Colonic mucosa (tissue), 4 donors: ENCODE measurements around the gene VIPR2. TPM values are rescaled to one million over a fixed set of nuclear protein-coding genes. Genes with fewer than 3 reads are reported as not detected.

Experiments
- DNase-seq: peaks from one replicate; pipeline ENCODE4 v3.0.0-alpha.2; 2020
- H3K27ac ChIP-seq: fragments of 200-600 bp; one replicate; pipeline ENCODE4 v1.8.0; 2021
- H3K27me3 ChIP-seq: fragments of 200-600 bp; one replicate; pipeline ENCODE4 v1.8.0; 2021
- H3K36me3 ChIP-seq: fragments of 200-600 bp; one replicate; pipeline ENCODE4 v1.8.0; 2021
- H3K4me1 ChIP-seq: fragments of 200-600 bp; one replicate; pipeline ENCODE4 v1.8.0; 2021; ENCODE audit warnings: mild to moderate bottlenecking
- H3K4me3 ChIP-seq: fragments of 200-600 bp; one replicate; pipeline ENCODE4 v1.8.0; 2021
- H3K9ac ChIP-seq, 2 donors: one replicate each; pipeline ENCODE4 v1.7.0; 2013; ENCODE audit warnings: control low read depth in 2 of 2, low read depth in 2 of 2, low read length in 2 of 2
- H3K9me3 ChIP-seq: fragments of 200-600 bp; one replicate; pipeline ENCODE4 v1.8.0; 2021
- CTCF ChIP-seq: fragments of 200-600 bp; IDR thresholded peaks from one replicate; pipeline ENCODE4 v1.8.0; 2022; ENCODE audit warnings: antibody characterized with exemption, mild to moderate bottlenecking
- intact Hi-C: fragments of 100-400 bp; cut with DNase I; formaldehyde crosslinking; loops from one replicate; pipeline ENCODE4 v1.14.1; 2022
- total RNA-seq, 2 donors: library from RNA; stranded (reverse); fragmentation: NEBNext Ultra II Directional in 1 of 2; extraction: Animal tissue kit (Norgen Biotek cat#: 25700) in 1 of 2; gene quantifications; one replicate each; pipeline ENCODE4 v1.2.1, GENCODE V29; 2021
- donor health status: healthy.
- donor health status: DM: no; HTN: no; CAD: no.
- donor health status: DM: no; HTN: no; CAD: no.

The VIPR2 gene
- total RNA-seq, 2 donors from 2014 or later: 0.37 to 1.3 TPM

DNA sequence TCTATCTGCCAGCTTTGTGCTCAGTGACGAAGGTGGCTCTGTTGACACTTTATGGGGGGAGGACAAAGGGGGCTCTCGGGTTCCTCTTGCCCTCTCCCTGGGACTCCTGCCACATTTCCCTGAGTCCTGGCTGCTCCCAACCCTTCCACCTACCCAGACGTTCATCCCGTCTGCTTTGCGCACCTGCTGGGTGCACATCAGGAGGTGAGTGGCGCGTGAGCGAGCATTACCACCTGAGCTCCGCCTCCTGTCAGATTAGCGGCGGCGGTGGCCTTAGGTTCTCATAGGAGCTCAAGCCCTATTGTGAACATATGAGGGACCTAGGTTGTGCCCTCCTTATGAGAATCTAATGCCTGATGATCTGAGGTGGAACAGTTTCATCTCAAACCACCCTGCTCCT is 151.1 kb downstream of the VIPR2 start:
- Histone ChIP-seq H3K9ac (no peak overlapping the region), H3K9me3 (no peaks in the 10 kb centered on the region), H3K4me3 (no peak overlapping the region), H3K4me1 (no peaks in the 10 kb centered on the region), H3K27ac (no peak overlapping the region), H3K36me3 (no peaks in the 10 kb centered on the region), H3K27me3 (peaks cover 13% of the 10 kb centered on the region)
- no peak for DNase-seq
- TF ChIP-seq CTCF: no peak
- intact Hi-C loops: no loop called here

DNA sequence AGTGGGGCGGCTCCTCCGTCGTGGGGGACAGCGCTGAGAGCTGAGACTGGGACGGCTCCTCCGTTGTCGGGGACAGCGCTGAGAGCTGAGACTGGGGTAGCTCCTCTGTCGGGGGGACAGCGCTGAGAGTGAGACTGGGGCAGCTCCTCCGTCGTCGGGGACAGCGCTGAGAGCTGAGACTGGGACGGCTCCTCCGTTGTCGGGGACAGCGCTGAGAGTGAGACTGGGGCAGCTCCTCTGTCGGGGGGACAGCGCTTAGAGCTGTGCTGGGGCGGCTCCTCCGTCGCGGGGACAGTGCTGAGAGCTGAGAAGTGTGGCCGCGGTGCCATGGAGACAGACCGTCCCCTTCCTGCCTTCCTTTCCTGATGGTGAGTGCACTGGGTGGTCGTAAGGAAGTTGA is 151.9 kb downstream of the VIPR2 start:
- Histone ChIP-seq H3K27ac (no peak overlapping the region), H3K9me3 (no peaks in the 10 kb centered on the region), H3K4me1 (no peaks in the 10 kb centered on the region), H3K9ac (no peak overlapping the region), H3K4me3 (no peak overlapping the region), H3K36me3 (no peaks in the 10 kb centered on the region), H3K27me3 (peaks cover 13% of the 10 kb centered on the region)
- intact Hi-C loops: no loop called here
- DNase-seq: no peak
- TF ChIP-seq CTCF: no peak

- TF ChIP-seq CTCF: no peak
- peaks cover 13% of the 10 kb centered on the region for H3K27me3 ChIP-seq
- intact Hi-C loops: no loop called here
- no peak overlapping the region for H3K9ac ChIP-seq
- no peaks in the 10 kb centered on the region for H3K4me1 ChIP-seq
- no peak for DNase-seq
- H3K9me3 ChIP-seq: no peaks in the 10 kb centered on the region
- no peak overlapping the region for H3K4me3 ChIP-seq
- no peak overlapping the region for H3K27ac ChIP-seq
- H3K36me3 ChIP-seq: no peaks in the 10 kb centered on the region
Observed at GRCh38 chr7:158991824-158992621, 152.6 kb downstream of the VIPR2 start.

DNA sequence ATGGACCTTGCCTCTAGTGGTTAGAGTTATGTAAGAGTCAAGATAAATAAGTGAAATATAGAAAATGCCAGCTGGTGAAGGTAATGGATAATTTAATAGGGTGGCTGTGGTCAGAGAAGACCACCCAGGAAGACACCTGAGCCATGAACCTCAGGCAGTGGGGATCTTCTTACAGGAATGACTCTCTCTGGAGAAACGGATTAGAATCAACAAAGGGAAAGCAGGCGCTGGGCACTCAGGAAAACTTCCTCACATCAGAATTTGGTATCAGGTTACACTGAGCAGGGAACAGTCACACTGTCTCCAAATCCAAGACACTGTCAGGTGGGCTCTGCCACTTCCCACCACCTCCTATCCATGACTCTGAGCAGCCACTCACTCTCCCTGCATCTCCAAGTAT is 155.7 kb downstream of the VIPR2 start:
- TF ChIP-seq CTCF: no peak
- H3K27me3 ChIP-seq: peaks cover 13% of the 10 kb centered on the region
- intact Hi-C loops: no loop called here

GRCh38 chr7:158988302-158988862 is 156.3 kb downstream of the VIPR2 start:
- no peak for DNase-seq
- Histone ChIP-seq H3K4me3 (no peak overlapping the region), H3K9ac (no peak overlapping the region), H3K27ac (no peak overlapping the region), H3K4me1 (no peaks in the 10 kb centered on the region), H3K36me3 (no peaks in the 10 kb centered on the region), H3K9me3 (peaks cover 4% of the 10 kb centered on the region), H3K27me3 (peaks cover 13% of the 10 kb centered on the region)
- intact Hi-C loops: no loop called here
- TF ChIP-seq CTCF: no peak

More for the DNA sequence above, 155.7 kb downstream of the VIPR2 start:
- DNase-seq: no peak
- Histone ChIP-seq H3K4me1 (no peaks in the 10 kb centered on the region), H3K9me3 (no peaks in the 10 kb centered on the region), H3K36me3 (no peaks in the 10 kb centered on the region), H3K27ac (no peak overlapping the region), H3K9ac (no peak overlapping the region), H3K4me3 (no peak overlapping the region)
